ENCODE data around the gene C19orf33. TPM values are rescaled to one million over a fixed set of nuclear protein-coding genes. Genes with fewer than 3 reads are reported as not detected.
A peak's percentile ranks its signal among the peaks of the same experiment; 100 is the strongest.

Gene C19orf33
- total RNA-seq, 2 experiments from 2014 or later, result 0.55 to 0.71 TPM

GRCh38 chr19:38307597-38307996 lies 3.5 kb downstream of the C19orf33 start:
- Mint-ChIP-seq H3K36me3 (ENCODE audit: low read depth) (peaks cover 22% of the 10 kb centered on the region), H3K4me1 (peaks cover 13% of the 10 kb centered on the region), H3K4me3 (no peak overlapping the region), H3K27me3 (no peaks in the 10 kb centered on the region), H3K9me3 (no peaks in the 10 kb centered on the region), H3K27ac (no peak overlapping the region)
- CTCF ChIA-PET, result no interaction called here
- DNase-seq, result no peak
- POLR2A ChIA-PET, result no interaction called here

GRCh38 chr19:38308006-38308766 lies 4.1 kb downstream of the C19orf33 start:
- no peak for DNase-seq
- no peaks in the 10 kb centered on the region for H3K27me3 Mint-ChIP-seq
- peaks cover 22% of the 10 kb centered on the region for H3K36me3 Mint-ChIP-seq (ENCODE audit: low read depth)
- H3K4me1 Mint-ChIP-seq, result peaks cover 13% of the 10 kb centered on the region
- no peak overlapping the region for H3K4me3 Mint-ChIP-seq
- no peak overlapping the region for H3K27ac Mint-ChIP-seq
- CTCF ChIA-PET, result no interaction called here
- POLR2A ChIA-PET, result no interaction called here
- no peaks in the 10 kb centered on the region for H3K9me3 Mint-ChIP-seq

- H3K36me3 Mint-ChIP-seq (ENCODE audit: low read depth), result peaks cover 22% of the 10 kb centered on the region
- H3K4me3 Mint-ChIP-seq, result no peak overlapping the region
- ChIA-PET CTCF (no interaction called here), POLR2A (no interaction called here)
- H3K27me3 Mint-ChIP-seq, result no peaks in the 10 kb centered on the region
- peaks cover 16% of the 10 kb centered on the region for H3K4me1 Mint-ChIP-seq
- H3K27ac Mint-ChIP-seq, result no peak overlapping the region
- DNase-seq, result no peak
- no peaks in the 10 kb centered on the region for H3K9me3 Mint-ChIP-seq
Observed at GRCh38 chr19:38308926-38309614, 5.0 kb downstream of the C19orf33 start.

- Mint-ChIP-seq H3K27ac (no peak overlapping the region), H3K4me1 (peaks cover 17% of the 10 kb centered on the region), H3K36me3 (ENCODE audit: low read depth) (peaks cover 22% of the 10 kb centered on the region), H3K27me3 (no peaks in the 10 kb centered on the region), H3K9me3 (no peaks in the 10 kb centered on the region), H3K4me3 (no peak overlapping the region)
- ChIA-PET CTCF (no interaction called here), POLR2A (no interaction called here)
- no peak for DNase-seq
Observed at GRCh38 chr19:38309615-38310278, 5.7 kb downstream of the C19orf33 start.

GRCh38 chr19:38310279-38310670 lies 6.2 kb downstream of the C19orf33 start:
- POLR2A ChIA-PET, result no interaction called here
- no peaks in the 10 kb centered on the region for H3K9me3 Mint-ChIP-seq
- no peak for DNase-seq
- no peaks in the 10 kb centered on the region for H3K27me3 Mint-ChIP-seq
- H3K4me3 Mint-ChIP-seq, result no peak overlapping the region
- H3K27ac Mint-ChIP-seq, result no peak overlapping the region
- peaks cover 22% of the 10 kb centered on the region for H3K36me3 Mint-ChIP-seq (ENCODE audit: low read depth)
- H3K4me1 Mint-ChIP-seq, result peaks cover 21% of the 10 kb centered on the region
- CTCF ChIA-PET, result no interaction called here

GRCh38 chr19:38310986-38311385 lies 6.9 kb downstream of the C19orf33 start:
- CTCF ChIA-PET, result no interaction called here
- POLR2A ChIA-PET, result no interaction called here
- no peaks in the 10 kb centered on the region for H3K27me3 Mint-ChIP-seq
- peaks cover 22% of the 10 kb centered on the region for H3K36me3 Mint-ChIP-seq (ENCODE audit: low read depth)
- no peak overlapping the region for H3K4me3 Mint-ChIP-seq
- H3K9me3 Mint-ChIP-seq, result no peaks in the 10 kb centered on the region
- no peak for DNase-seq
- no peak overlapping the region for H3K27ac Mint-ChIP-seq
- H3K4me1 Mint-ChIP-seq, result peaks cover 24% of the 10 kb centered on the region

GRCh38 chr19:38315657-38316476 lies 11.8 kb downstream of the C19orf33 start, which contains the start of gene YIF1B:
Gene YIF1B (minus strand): TSS chr19:38315947. CDS start chr19:38315917, 30 bp downstream.
- H3K27me3 Mint-ChIP-seq, result no peaks in the 10 kb centered on the region
- ChIA-PET POLR2A (interaction anchor here (1.1 to 1.5 kb wide), 2 partner anchors 20 to 58 kb away, joined by 3 to 4 read pairs; partner anchors contain the start of genes CATSPERG and PSMD8), CTCF (interaction anchor here (0.8 kb wide), 1 partner anchor 116 kb away, joined by 3 read pairs; no protein-coding TSS in a partner anchor)
- peak within 1 kb of the TSS; percentile 96 for H3K27ac Mint-ChIP-seq
- peak; percentile 97 for DNase-seq
- peaks cover under 1% of the 10 kb centered on the region for H3K36me3 Mint-ChIP-seq (ENCODE audit: low read depth)
- peaks cover 54% of the 10 kb centered on the region for H3K4me1 Mint-ChIP-seq
- no peaks in the 10 kb centered on the region for H3K9me3 Mint-ChIP-seq
- peak within 1 kb of the TSS; percentile 91 for H3K4me3 Mint-ChIP-seq

GRCh38 chr19:38316477-38317067 lies 12.5 kb downstream of the C19orf33 start:
- DNase-seq, result no peak
- Mint-ChIP-seq H3K9me3 (no peaks in the 10 kb centered on the region), H3K27me3 (no peaks in the 10 kb centered on the region), H3K27ac (peak overlapping the region; percentile 96), H3K4me3 (peak overlapping the region; percentile 91), H3K36me3 (ENCODE audit: low read depth) (no peaks in the 10 kb centered on the region), H3K4me1 (peaks cover 61% of the 10 kb centered on the region)
- ChIA-PET POLR2A (interaction anchor here (0.6 to 1.1 kb wide), 2 partner anchors 20 to 526 kb away, joined by 4 read pairs; partner anchors contain the start of gene CATSPERG), CTCF (interaction anchor here (0.6 kb wide), 1 partner anchor 76 kb away, joined by 4 read pairs; no protein-coding TSS in a partner anchor)

- POLR2A ChIA-PET, result interaction anchor here (0.6 to 1.1 kb wide), 2 partner anchors 19 to 525 kb away, joined by 4 read pairs; partner anchors contain the start of gene CATSPERG
- CTCF ChIA-PET, result interaction anchor here (0.6 to 1.2 kb wide), 2 partner anchors 77 to 613 kb away, joined by 4 read pairs; partner anchors contain the start of genes MRPS12 and SARS2
- Mint-ChIP-seq H3K4me3 (peak overlapping the region; percentile 91), H3K27me3 (no peaks in the 10 kb centered on the region), H3K27ac (peak overlapping the region; percentile 96), H3K36me3 (ENCODE audit: low read depth) (no peaks in the 10 kb centered on the region), H3K9me3 (no peaks in the 10 kb centered on the region), H3K4me1 (peaks cover 67% of the 10 kb centered on the region)
- peak; percentile 59 for DNase-seq
Observed at GRCh38 chr19:38317104-38317612, 13.1 kb downstream of the C19orf33 start.

GRCh38 chr19:38318660-38319059 lies 14.6 kb downstream of the C19orf33 start:
- H3K4me1 Mint-ChIP-seq, result peaks cover 66% of the 10 kb centered on the region

GRCh38 chr19:38319421-38320258 lies 15.6 kb downstream of the C19orf33 start, which contains the start of gene KCNK6:
Gene KCNK6 (plus strand): TSS chr19:38319845. CDS start chr19:38319951, 106 bp downstream.
- Mint-ChIP-seq H3K4me1 (peaks cover 61% of the 10 kb centered on the region), H3K36me3 (ENCODE audit: low read depth) (peaks cover 3% of the 10 kb centered on the region), H3K4me3 (peak within 1 kb of the TSS; percentile 81), H3K27me3 (no peaks in the 10 kb centered on the region), H3K9me3 (no peaks in the 10 kb centered on the region), H3K27ac (peak within 1 kb of the TSS; percentile 59)
- POLR2A ChIA-PET, result no interaction called here
- CTCF ChIA-PET, result interaction anchor here (0.5 to 1.8 kb wide), 6 partner anchors 15 to 417 kb away, joined by 3 to 9 read pairs (median 4); partner anchors contain the start of genes CATSPERG and PSMD8
- peak; percentile 56 for DNase-seq

More at GRCh38 chr19:38318660-38319059, 14.6 kb downstream of the C19orf33 start:
- Mint-ChIP-seq H3K9me3 (no peaks in the 10 kb centered on the region), H3K4me3 (peak overlapping the region; percentile 81), H3K36me3 (ENCODE audit: low read depth) (peaks cover 3% of the 10 kb centered on the region), H3K27me3 (no peaks in the 10 kb centered on the region), H3K27ac (peak overlapping the region; percentile 59)
- POLR2A ChIA-PET, result no interaction called here
- CTCF ChIA-PET, result interaction anchor here (1.2 to 1.8 kb wide), 5 partner anchors 16 to 612 kb away, joined by 4 to 9 read pairs (median 4); partner anchors contain the start of genes CATSPERG, MRPS12, PSMD8 and SARS2
- DNase-seq, result no peak
